ENCODE data around the gene ABHD12.

Gene ABHD12

DNA sequence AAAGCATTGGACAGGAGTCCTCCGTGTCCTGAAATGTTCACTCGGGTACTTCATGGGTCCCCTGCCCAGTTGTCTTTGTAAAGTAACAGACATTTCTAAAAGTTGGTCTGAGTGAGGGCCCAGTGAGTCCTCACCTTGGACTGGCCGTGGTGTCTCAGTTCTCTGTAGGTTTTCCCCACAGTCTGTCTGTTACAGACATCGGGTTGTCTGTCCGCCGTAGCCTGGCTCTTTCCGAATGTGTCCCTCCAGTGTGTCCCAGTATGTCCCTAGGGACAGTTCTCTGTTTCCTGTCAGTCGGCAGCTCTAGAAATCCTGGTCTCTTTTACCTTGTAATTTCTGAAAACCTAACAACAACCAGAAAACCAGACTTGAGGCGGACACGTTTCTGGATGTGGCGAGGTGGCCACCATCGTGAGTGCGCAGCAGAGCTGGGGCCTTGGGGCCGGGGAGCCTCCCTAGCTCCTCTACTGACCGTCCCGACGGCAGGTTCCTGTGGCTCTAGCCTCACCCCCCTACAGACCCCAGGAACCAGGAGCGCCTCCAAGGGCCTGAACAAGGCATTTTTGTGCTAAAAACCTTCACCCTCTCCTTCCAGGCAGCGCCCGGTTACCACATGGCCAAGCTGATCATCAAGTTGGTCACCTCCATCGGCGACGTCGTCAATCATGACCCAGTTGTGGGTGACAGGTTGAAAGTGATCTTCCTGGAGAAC lies 100.6 kb downstream of the ABHD12 start:
- DNase-seq (ENCODE audit: low spot score): no peak

DNA sequence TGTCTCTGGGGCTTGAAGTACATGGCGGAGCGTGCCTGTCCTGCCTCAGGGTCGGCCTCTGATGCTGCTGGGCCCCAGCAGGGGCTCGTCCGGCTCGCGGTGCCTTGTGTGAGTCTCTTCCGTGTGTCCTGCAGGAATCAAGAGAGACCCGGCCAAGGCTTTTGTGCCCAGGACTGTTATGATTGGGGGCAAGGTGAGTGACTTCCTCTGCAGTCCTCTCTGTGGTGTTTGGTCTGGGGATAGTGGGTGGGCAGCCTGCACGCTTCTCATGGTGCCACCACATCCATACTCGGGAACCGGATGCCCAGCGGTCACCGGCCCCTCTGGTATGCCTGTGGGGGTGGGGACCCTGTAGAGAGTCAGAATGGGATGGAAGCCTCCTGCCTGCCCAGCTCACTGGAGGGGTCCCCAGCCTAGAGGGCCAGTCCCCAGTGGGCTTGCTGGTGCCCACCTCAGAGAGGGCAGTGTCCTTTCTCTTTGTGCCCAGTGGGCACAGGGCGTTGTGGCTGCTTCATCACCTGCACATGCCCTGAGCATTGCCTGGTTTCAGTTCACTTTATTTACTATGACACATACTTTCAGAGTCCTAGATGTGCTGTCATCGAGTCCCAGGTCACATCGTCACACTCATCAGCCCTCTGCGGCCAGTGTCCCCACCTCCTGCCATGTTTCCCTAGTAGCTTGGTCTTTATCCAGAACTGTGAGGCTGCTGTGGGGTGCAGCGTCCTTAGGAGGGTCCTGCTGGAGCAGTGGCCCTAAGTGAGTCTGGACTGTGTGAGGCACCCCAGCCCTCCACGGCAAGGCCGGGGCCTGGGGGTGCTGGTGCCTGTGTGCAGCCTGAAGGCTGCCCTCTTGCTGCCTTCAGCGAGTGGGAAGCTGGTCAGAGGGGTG lies 102.1 kb downstream of the ABHD12 start:
- DNase-seq (ENCODE audit: low spot score): no peak

DNA sequence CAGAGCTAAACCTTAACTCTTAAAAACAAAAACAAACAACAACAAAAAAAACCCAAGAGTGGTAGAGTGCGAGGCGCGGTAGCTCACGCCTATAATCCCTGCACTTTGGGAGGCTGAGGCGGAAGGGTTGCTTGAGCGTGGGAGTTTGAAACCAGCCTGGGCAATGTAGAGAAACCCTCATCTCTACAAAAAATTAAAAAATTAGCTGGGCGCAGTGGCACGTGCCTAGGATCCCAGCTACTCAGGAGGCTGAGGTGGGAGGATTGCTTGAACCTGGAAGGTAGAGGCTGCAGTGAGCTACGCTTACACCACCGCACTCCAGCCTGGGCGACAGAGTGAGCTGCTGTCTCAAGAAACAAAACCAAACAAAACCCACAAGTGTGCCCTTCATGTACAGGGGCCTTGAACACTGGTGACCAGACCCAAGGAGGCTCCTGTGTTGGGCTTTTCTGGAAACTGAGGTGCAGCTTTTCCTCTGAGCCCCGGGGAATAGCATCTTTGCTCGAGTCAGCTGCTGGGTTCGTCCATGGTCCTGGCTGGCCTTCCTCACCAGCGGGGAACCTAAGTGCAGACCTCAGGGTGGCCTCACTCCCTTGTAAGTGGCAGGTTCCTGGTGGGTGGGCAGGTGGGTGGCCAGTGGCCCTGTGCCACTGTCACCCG lies 102.9 kb downstream of the ABHD12 start:
- DNase-seq (ENCODE audit: low spot score): no peak

DNA sequence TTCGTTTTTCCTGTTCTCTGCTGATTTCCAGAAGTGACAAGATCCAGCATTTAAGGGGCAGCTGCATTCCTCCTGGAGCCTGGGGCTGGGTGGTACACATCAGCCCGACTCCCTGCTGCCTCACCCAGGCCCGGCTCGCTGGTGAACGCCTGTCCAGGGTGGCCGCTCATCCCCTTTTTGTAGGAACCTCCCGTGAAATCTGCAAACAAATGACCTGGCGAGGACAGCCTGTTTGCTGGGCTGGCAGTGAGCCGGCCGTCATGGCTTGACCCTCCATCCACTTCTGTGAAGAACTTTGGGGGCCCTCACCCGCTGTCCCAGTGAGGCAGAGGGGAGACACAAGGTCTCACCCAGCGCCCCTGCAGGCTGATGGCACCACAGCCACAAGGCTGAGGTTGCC lies 103.7 kb downstream of the ABHD12 start:
- DNase-seq (ENCODE audit: low spot score): no peak

DNA sequence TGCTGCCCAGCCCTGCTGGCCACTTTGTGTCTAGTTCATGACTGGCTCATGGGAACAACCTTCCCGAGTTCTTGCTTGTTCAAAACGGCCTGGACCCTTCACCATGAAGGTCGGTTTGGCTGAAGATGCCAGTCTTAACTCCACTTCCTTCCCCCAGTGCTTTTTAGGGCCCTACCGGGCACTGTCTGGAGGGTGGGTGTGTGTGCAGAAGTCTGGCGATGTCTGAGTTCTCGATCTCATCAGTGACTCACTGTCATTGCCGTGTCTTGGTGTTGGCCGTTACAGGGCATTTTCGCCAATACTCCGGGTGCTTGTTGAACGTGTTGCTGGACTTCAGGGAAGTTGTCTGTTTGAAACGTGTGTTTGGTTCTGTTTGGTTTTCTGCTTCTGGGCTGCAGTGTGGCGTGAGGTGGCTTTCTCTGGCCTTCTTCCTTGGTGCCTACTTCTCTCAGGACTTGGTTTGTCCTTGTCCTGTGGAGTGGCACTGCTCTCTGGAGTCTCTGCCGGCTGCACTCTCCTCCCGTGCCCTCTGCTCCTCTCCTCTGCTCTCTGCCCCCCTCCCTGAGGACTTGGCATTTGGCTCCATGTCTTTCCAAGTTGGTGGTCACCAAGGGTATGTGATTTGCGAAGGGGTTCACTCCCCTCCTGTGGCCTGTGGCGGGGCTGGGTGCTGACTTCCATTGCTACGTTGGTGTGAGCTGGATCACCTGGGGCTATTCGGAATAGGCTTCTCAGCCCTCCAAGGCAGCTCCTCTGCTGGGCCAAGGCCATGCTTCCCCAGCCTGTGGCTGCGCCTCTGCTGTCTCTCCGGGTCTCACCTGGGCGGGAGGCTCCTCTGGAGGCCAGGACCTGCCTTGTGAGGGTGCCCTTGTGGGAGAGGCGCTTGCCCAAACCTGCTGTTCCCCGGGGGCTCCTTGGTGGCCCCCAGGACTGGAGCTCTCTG lies 104.5 kb downstream of the ABHD12 start:
- no peak for DNase-seq (ENCODE audit: low spot score)

DNA sequence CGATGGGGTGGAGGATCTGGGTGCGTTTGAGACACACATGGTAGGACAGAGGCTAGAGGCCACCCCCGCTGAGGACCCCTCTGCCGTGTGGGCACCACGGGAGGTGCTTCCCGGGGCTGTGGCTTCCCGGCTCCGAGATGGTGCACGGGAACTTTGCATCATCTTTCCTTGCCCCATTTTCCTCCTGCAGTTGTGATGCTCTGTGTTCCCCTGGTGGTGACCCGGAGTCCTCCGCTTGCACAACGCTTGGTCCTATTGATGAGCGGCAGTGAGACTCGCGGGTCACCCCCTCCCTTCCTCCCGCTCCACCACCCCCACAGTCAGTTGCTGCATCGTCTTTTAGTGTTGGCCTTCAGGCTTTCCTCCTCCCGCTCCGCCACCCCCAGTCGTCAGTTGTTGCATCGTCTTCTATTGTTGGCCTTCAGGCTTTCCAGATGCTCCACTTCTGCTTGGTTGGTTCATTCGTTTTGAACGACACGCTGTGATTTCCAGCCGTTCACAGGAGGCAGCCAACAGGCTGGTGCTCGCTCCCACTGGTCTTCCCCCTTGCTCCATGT lies 105.5 kb downstream of the ABHD12 start:
- no peak for DNase-seq (ENCODE audit: low spot score)

DNA sequence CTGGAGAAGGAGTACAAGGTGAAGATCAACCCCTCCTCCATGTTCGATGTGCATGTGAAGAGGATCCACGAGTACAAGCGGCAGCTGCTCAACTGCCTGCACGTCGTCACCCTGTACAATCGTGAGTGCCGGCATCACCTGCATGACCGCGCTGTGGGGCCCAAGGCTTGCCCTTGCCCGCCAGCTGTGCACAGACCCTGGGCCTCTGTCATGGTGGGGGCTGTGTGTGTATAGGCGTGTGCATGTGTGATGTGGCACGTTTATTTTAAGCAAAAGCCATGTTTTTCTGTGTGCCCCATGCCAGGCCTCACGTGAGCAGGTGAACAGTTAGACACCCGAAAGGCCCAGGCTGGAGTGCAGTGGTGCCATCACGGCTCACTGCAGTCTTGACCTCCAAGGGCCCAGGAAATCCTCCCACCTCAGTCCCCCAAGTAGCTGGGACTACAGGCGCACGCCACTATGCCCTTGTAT lies 106.5 kb downstream of the ABHD12 start:
- DNase-seq (ENCODE audit: low spot score): no peak

DNA sequence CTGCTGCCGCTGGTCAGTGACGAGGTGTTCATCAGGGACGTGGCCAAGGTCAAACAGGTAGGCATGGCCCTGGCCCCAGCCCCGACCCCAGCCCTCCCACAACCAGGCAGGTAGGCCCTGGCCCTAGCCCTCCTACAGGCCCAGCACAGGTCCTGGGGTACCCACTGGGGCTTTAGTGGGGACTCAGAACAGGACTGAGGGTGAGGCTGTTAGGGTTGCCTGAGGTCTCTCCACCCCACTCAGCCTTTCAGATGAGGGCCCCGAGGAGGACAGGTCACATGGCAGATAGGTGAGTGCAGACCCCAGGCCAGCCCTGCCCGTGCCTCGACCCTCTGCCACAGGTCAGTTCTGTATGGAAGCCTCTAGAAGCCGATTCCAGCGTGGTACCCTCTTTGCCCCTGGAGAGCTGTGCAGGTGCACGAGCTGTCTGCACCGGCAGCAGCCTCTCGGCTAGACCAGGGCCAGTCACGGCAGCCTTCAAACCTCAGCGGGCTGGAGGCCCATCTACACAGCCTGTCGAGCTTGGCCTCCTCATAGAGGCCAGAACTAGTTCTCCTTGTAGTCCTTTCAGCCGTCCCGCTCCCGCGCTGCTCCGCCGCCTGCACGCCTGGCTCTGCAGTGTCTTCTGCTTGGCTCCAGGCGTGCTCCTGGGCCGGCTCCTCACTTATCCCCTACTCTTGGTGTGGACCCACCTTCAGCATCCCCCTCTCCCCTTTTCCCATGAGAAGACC lies 107.2 kb downstream of the ABHD12 start:
- no peak for DNase-seq (ENCODE audit: low spot score)

DNA sequence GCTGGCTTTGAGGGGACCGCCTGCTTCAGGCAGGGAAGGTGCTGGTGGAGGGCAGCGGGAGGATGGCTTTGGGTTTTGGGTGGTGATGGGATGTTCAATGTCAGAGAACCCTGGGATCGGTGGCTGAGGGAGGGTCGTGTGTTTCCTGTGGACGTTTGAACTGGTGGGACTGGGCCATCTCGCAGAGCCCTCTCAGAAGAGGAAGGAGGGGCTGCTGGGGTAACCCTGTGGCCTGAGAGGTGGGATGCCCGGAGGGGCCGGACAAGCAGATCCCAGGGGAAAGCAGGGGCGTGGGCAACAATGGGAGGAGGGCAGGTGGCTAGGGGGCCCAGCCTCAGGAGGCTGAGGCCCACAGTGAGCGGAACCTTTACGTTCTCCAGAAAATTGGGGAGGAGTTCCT lies 107.8 kb downstream of the ABHD12 start:
- DNase-seq (ENCODE audit: low spot score): no peak

DNA sequence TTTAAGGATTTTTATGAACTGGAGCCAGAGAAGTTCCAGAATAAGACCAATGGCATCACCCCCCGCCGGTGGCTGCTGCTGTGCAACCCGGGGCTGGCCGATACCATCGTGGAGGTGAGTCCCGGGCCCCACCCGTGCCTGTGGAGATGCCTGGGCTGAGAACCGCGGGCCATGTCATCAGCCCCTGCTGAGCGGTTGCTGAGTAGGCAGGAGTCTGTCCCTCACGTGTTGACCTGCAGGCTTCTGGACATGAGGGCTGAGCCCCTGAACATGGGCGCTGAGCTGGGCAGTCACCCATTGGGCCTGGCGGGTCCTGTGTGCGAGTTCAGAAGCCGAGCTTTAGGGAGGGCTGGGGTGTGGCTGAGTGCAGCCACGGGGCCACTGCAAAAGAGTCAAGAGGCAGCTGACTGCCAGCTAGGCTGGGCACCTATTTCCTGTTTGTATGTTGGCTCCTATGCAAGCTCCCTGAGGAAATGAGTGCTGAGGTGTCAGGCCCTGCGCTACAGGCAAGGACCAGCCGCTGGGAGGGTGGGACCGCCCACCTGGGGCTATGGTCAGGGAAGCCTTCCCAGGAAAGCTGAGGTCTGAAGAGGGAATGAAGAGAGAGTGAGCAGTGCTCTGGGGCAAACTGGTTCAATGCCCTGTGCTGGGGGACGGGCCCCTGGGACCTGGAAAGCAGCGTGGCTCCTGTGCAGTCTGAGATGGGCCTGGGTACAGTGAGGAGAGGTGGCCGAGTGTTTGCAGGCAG lies 108.4 kb downstream of the ABHD12 start:
- DNase-seq (ENCODE audit: low spot score): no peak

DNA sequence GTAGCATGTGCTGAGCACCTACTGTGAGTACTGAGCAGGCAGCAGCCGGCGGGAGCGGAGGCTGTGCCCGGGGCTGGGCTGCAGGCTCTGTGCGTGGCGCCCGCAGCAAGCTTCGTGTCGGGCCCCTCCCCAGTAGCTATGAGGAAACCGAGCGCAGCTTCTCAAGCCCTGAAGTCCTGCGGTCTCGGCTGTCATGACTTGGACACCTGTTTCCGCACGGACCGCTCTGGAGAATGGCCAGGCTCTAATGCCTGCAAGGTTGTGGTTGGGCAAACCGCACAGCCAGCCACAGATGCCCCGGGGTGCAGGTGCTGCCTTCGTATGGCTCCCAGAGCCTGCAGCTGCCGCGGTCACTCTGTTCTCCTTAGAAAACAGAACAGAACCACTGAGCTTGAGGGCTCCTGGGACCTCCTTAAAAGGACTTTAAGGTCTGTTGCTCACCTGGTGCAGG lies 109.1 kb downstream of the ABHD12 start:
- DNase-seq (ENCODE audit: low spot score): peak; percentile 58

DNA sequence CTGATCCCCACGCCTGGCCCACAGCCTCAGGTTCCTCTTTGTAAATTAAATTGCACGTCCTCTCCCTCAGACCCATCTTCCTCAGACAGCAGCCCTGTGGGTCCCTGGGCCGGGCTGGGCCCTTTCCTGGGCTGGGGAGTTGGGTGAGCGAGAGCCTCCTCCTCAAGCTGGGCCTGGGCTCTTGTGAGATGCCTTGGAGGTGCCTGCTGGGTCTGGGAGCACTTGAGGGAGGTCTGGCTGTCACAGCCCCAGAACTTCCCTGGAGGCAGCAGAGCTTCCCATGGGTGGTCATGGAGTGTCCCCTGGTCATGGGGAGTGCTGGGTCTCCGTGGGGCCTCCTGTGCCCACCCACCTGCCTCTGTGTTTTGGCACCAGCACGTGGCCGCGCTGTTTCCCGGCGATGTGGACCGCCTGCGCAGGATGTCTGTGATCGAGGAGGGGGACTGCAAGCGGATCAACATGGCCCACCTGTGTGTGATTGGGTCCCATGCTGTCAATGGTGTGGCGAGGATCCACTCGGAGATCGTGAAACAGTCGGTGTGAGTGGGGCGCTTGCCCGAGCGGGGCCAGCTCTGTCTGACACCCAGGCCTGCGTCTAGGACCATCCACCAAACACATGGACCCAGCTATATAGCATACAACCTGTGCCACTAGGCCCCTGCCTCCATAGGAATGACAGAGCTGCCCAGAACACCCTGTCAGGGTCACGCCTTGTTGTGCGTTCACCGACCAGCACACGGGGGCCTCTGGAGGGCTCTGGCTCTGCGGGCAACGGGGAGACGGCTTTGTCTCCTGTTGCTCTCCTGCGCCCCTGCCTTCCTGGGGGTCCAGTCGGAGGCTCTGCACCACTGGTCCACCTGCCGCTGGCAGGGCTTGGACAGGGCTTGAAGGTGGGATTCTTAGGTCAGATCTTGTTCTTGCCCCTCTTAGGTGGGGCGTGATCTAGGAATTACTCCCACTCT lies 109.8 kb downstream of the ABHD12 start:
- DNase-seq (ENCODE audit: low spot score): no peak

DNA sequence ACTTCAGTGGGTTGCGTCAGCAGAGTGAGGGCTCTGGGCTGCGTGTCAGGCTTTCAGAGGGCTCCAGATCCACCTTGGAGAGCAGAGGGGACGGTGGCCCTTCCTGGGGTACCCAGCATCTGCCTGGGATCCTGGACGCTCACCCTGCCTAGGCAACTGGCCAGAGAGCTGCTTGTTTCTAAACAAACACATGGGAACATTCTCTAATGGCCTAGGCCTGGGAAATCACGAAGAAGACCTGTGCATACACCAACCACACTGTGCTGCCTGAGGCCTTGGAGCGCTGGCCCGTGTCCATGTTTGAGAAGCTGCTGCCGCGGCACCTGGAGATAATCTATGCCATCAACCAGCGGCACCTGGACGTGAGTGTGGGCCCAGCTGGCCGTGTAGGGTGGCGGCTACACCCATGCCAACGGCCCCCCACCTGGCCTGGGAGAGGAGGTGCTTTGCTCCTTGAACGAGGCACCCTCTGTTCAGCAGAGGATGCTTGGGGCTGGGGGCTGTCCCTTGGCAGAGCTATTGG lies 110.5 kb downstream of the ABHD12 start:
- peak; percentile 62 for DNase-seq (ENCODE audit: low spot score)

DNA sequence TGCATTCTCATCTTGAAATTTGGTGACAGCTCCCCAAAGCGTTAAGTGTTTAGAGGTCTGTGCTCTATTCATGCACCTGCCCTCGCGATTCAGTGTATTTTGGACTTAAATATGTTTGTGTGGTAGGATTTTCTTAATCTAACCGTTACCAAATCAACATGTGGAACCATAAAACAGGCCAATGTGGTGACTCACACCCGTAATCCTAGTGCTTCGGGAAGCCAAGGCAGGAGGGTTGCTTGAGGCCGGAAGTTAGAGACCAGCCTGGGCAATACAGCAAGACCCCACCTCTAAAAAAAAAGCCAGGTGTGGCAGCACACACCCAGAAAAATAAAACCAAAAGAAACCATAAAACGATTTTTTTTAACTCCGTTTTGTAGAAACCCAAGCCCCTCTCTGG lies 111.2 kb downstream of the ABHD12 start:
- no peak for DNase-seq (ENCODE audit: low spot score)

DNA sequence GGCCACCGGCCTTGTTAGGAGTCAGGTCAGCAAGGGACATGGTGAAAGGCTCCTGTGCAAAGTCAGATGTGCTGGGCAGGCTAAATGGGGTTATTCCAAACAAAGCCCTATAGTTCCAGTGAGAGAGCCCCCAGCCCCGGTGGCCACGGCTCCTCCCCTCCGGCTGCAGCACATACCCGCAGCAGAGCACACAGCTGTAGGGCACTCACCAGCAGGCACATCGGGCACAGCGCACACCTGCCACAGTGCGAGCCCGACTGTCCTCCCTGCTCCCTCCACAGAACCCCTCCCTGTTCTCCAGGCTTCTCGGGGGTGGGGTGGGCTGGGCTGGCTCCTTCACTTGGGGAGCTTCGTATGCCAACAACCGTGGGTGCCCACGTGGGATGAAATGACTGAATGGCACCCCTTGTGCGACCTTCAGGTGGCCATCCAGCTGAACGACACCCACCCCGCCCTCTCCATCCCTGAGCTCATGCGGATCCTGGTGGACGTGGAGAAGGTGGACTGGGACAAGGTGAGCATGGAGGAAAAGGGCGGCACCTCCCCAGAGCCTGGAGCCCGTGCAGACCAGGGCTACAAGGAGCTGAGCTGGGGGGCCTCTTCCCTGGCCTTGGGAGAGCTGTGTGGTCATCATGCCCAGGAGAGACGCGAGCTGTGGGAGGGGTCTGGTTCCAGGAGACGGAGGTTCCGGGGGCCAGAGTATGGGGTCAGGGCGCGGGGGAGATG lies 111.8 kb downstream of the ABHD12 start:
- DNase-seq (ENCODE audit: low spot score): no peak

DNA sequence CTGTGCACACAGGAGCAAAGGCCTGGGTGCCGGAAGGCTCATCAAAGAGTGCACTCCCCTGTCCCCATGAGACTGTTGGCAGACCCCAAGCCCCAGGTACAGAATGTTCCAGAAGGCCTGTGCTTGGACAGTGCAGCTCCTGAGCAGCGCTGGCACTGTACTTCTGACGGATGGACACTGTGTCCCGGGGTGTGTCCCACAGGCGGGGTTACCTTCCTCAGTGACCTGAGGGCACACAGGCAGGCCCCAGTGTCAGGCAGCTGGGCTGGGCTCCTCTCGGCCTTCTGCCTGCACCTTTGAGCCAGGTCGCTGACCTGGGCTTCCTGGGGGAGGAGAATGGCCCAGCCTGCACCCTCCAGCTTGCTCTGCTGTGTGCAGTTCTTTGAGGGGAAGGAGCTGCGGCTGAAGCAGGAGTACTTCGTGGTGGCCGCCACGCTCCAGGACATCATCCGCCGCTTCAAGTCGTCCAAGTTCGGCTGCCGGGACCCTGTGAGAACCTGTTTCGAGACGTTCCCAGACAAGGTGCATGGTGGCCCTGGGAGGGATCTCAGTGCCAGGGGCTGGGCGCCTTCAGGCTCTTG lies 112.6 kb downstream of the ABHD12 start:
- no peak for DNase-seq (ENCODE audit: low spot score)

All from cerebellar cortex (tissue), 1 donor.